Pericardium fibroblast (primary cell): Measurements from ENCODE around the gene AKR1C3. TPM values are rescaled to one million over a fixed set of nuclear protein-coding genes. Genes with fewer than 3 reads are reported as not detected.

Source experiments
- total RNA-seq: library from RNA; depleted of rRNA; stranded (reverse); fragments of >200 nt; gene quantifications from 2 replicates; pipeline ENCODE4 v1.2.3, GENCODE V29; 2015

The AKR1C3 gene
- total RNA-seq, result 12.3 and 18.4 TPM in 2 replicates

DNA sequence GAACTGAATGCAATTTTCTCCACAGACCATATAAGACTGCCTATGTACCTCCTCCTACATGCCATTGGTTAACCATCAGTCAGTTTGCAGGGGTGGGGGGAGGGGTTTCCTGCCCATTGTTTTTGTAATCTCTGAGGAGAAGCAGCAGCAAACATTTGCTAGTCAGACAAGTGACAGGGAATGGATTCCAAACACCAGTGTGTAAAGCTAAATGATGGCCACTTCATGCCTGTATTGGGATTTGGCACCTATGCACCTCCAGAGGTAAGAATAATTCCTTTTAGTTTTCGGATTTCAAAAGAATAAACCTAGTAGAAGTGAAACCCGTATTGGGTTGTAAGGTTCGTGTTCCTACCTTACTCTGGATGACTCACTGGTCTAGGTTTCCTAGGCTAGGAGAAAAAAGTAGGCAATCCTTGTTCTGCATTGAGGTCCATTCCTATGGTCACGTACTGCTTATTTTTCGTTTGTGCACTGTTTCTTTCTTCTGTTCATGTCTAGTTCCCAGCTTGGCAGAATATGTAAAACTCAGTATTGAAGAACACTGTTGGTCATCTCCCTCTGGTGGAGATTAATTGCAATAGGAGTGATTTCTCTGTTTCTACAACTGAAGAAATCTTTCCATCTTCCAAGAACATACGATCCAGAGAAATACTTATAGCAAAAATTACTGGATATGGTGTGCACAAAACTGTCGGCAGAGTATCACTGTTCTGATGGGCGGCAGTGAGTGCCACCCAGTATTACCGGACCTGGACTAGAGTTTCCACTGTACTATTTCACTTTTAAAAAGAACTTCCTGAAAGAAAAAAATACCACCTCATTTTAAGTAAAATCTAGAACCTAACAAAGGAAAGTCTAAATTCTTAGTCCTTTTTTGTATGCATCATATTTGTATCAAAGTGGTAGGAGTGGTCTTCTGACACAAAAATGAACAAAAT, at the start of gene AKR1C3:
Gene AKR1C3 (plus strand): TSS at position 150 of the 941 bp plus-strand sequence. CDS start 31 bp downstream, at position 181.

Other genes with a start within 250 kb of the AKR1C3 start
- 26.9 and 27.3 TPM in 2 replicates for gene AKR1C1, start 131.0 kb upstream of the AKR1C3 start, total RNA-seq
- gene AKR1C2, start 90.6 kb upstream of the AKR1C3 start, total RNA-seq, result 16.4 and 20.4 TPM in 2 replicates
- gene AKR1C8, start 90.7 kb downstream of the AKR1C3 start, total RNA-seq, result not detected in 2 replicates
- not detected in 2 replicates for gene AKR1C4, start 102.4 kb downstream of the AKR1C3 start, total RNA-seq